HAP-1 (cell line): ENCODE measurements around the gene INVS.
"Not testable (repeated sequence)": the region's sequence is repeated elsewhere in the genome, so short reads cannot be mapped to it uniquely, and the experiment has no call there.

ENCODE experiments used
- DNase-seq, 2 experiments: peaks; one replicate each; pipeline ENCODE4 v3.0.0-alpha.2; 2016 to 2020; ENCODE audit warnings: low spot score in 2 of 2
- H3K27me3 ChIP-seq: fragments of 250-450 bp; sonication (Bioruptor Pico); 2 replicates; pipeline ENCODE4 v1.5.1; 2020; ENCODE audit warnings: low read depth, mild to moderate bottlenecking, moderate library complexity
- H3K36me3 ChIP-seq: fragments of 250-450 bp; sonication (Bioruptor Pico); replicated peaks from 2 replicates; pipeline ENCODE4 v1.5.1; 2020; ENCODE audit warnings: mild to moderate bottlenecking
- H3K4me1 ChIP-seq: fragments of 250-450 bp; sonication (Bioruptor Pico); 2 replicates; pipeline ENCODE4 v1.5.1; 2020; ENCODE audit warnings: mild to moderate bottlenecking
- H3K4me3 ChIP-seq: fragments of 250-450 bp; sonication (Bioruptor Pico); 2 replicates; pipeline ENCODE4 v1.5.1; 2020; ENCODE audit warnings: mild to moderate bottlenecking, moderate library complexity
- H3K9me3 ChIP-seq: fragments of 250-450 bp; sonication (Bioruptor Pico); 2 replicates; pipeline ENCODE4 v1.5.1; 2020; ENCODE audit warnings: mild to moderate bottlenecking, moderate library complexity
- in situ Hi-C: fragments of 300-500 bp; cut with MboI; formaldehyde crosslinking; loops from 3 replicates; pipeline ENCODE4 v1.14.3; 2020; ENCODE audit warnings: low sequenced_read_pairs, inconsistent platforms, mixed read lengths

The INVS gene

GRCh38 chr9:100208673-100209072 is 109.6 kb downstream of the INVS start:
- DNase-seq = no peak
- H3K9me3 ChIP-seq = no peaks in the 10 kb centered on the region
- H3K27me3 ChIP-seq = no peaks in the 10 kb centered on the region
- no peaks in the 10 kb centered on the region for H3K36me3 ChIP-seq
- no peak overlapping the region for H3K4me3 ChIP-seq
- no peaks in the 10 kb centered on the region for H3K4me1 ChIP-seq
- in situ Hi-C loops = no loop called here

- Histone ChIP-seq H3K9me3 (no peaks in the 10 kb centered on the region), H3K36me3 (no peaks in the 10 kb centered on the region), H3K27me3 (no peaks in the 10 kb centered on the region), H3K4me1 (no peaks in the 10 kb centered on the region), H3K4me3 (no peak overlapping the region)
- no peak for DNase-seq
- in situ Hi-C loops = no loop called here
Observed at GRCh38 chr9:100211476-100211875, 112.4 kb downstream of the INVS start.

- Histone ChIP-seq H3K9me3 (no peaks in the 10 kb centered on the region), H3K4me1 (no peaks in the 10 kb centered on the region), H3K36me3 (no peaks in the 10 kb centered on the region), H3K4me3 (no peak overlapping the region), H3K27me3 (no peaks in the 10 kb centered on the region)
- no peak for DNase-seq
- in situ Hi-C loops = no loop called here
Observed at GRCh38 chr9:100213730-100214477, 114.9 kb downstream of the INVS start.

GRCh38 chr9:100216178-100216787 is 117.2 kb downstream of the INVS start:
- Histone ChIP-seq H3K27me3 (no peaks in the 10 kb centered on the region), H3K4me1 (no peaks in the 10 kb centered on the region), H3K36me3 (no peaks in the 10 kb centered on the region), H3K9me3 (no peaks in the 10 kb centered on the region), H3K4me3 (no peak overlapping the region)
- in situ Hi-C loops = no loop called here
- DNase-seq = peak; percentile 8 to 72

- Histone ChIP-seq H3K4me1 (peaks cover 3% of the 10 kb centered on the region; the same call in 1 of the 2 replicates), H3K4me3 (no peak overlapping the region), H3K27me3 (no peaks in the 10 kb centered on the region), H3K9me3 (no peaks in the 10 kb centered on the region), H3K36me3 (no peaks in the 10 kb centered on the region)
- in situ Hi-C loops = no loop called here
- DNase-seq = no peak
Observed at GRCh38 chr9:100217536-100217935, 118.5 kb downstream of the INVS start.

GRCh38 chr9:100219347-100219746 is 120.3 kb downstream of the INVS start:
- Histone ChIP-seq H3K4me1 (peaks cover 6% of the 10 kb centered on the region), H3K4me3 (no peak overlapping the region), H3K27me3 (no peaks in the 10 kb centered on the region), H3K9me3 (no peaks in the 10 kb centered on the region), H3K36me3 (no peaks in the 10 kb centered on the region; the same call in 1 of the 2 replicates)
- in situ Hi-C loops = no loop called here
- no peak for DNase-seq

- H3K27me3 ChIP-seq = no peaks in the 10 kb centered on the region
- DNase-seq = no peak
- no peak overlapping the region for H3K4me3 ChIP-seq
Observed at GRCh38 chr9:100220936-100221335, 121.9 kb downstream of the INVS start.

GRCh38 chr9:100221538-100221937 is 122.5 kb downstream of the INVS start:
- Histone ChIP-seq H3K27me3 (no peaks in the 10 kb centered on the region), H3K4me3 (no peak overlapping the region), H3K4me1 (peaks cover 7% of the 10 kb centered on the region), H3K9me3 (no peaks in the 10 kb centered on the region), H3K36me3 (no peaks in the 10 kb centered on the region; the same call in 1 of the 2 replicates)
- DNase-seq = no peak
- in situ Hi-C loops = no loop called here

More at GRCh38 chr9:100220936-100221335, 121.9 kb downstream of the INVS start:
- peaks cover 7% of the 10 kb centered on the region for H3K4me1 ChIP-seq
- in situ Hi-C loops = no loop called here
- no peaks in the 10 kb centered on the region; the same call in 1 of the 2 replicates for H3K36me3 ChIP-seq
- H3K9me3 ChIP-seq = no peaks in the 10 kb centered on the region

- in situ Hi-C loops = no loop called here
- peaks cover 7% of the 10 kb centered on the region for H3K4me1 ChIP-seq
- no peaks in the 10 kb centered on the region for H3K27me3 ChIP-seq
- DNase-seq = peak in 1 of 2 experiments; percentile 14
- no peaks in the 10 kb centered on the region for H3K9me3 ChIP-seq
- H3K4me3 ChIP-seq = no peak overlapping the region
- no peaks in the 10 kb centered on the region; the same call in 1 of the 2 replicates for H3K36me3 ChIP-seq
Observed at GRCh38 chr9:100222674-100223073, 123.6 kb downstream of the INVS start.

GRCh38 chr9:100227636-100228035 is 128.6 kb downstream of the INVS start:
- H3K27me3 ChIP-seq = no peaks in the 10 kb centered on the region
- in situ Hi-C loops = no loop called here
- H3K9me3 ChIP-seq = no peaks in the 10 kb centered on the region
- peaks cover 5% of the 10 kb centered on the region; the same call in 1 of the 2 replicates for H3K36me3 ChIP-seq
- H3K4me3 ChIP-seq = no peak overlapping the region
- H3K4me1 ChIP-seq = peaks cover 4% of the 10 kb centered on the region; the same call in 1 of the 2 replicates
- no peak for DNase-seq

GRCh38 chr9:100228352-100228869 is 129.4 kb downstream of the INVS start:
- Histone ChIP-seq H3K27me3 (no peaks in the 10 kb centered on the region), H3K9me3 (no peaks in the 10 kb centered on the region), H3K36me3 (peaks cover 5% of the 10 kb centered on the region; the same call in 1 of the 2 replicates), H3K4me3 (no peak overlapping the region), H3K4me1 (peaks cover 4% of the 10 kb centered on the region; the same call in 1 of the 2 replicates)
- no peak for DNase-seq
- in situ Hi-C loops = no loop called here

GRCh38 chr9:100229136-100229535 is 130.1 kb downstream of the INVS start:
- in situ Hi-C loops = no loop called here
- H3K4me1 ChIP-seq = peaks cover 3% of the 10 kb centered on the region; the same call in 1 of the 2 replicates
- no peaks in the 10 kb centered on the region for H3K9me3 ChIP-seq
- peaks cover 5% of the 10 kb centered on the region; the same call in 1 of the 2 replicates for H3K36me3 ChIP-seq
- DNase-seq = no peak
- no peak overlapping the region for H3K4me3 ChIP-seq
- no peaks in the 10 kb centered on the region for H3K27me3 ChIP-seq

GRCh38 chr9:100229561-100229960 is 130.5 kb downstream of the INVS start:
- Histone ChIP-seq H3K36me3 (peaks cover 5% of the 10 kb centered on the region; the same call in 1 of the 2 replicates), H3K9me3 (no peaks in the 10 kb centered on the region), H3K4me3 (no peak overlapping the region), H3K4me1 (no peaks in the 10 kb centered on the region), H3K27me3 (no peaks in the 10 kb centered on the region)
- DNase-seq = no peak
- in situ Hi-C loops = no loop called here

- DNase-seq, in situ Hi-C loops, H3K27me3 ChIP-seq, H3K9me3 ChIP-seq, H3K4me3 ChIP-seq, H3K36me3 ChIP-seq, H3K4me1 ChIP-seq: not testable (repeated sequence)
Observed at GRCh38 chr9:100236986-100237385, 137.9 kb downstream of the INVS start.
